Measurements from ENCODE around the gene URAD.

URAD gene

DNA sequence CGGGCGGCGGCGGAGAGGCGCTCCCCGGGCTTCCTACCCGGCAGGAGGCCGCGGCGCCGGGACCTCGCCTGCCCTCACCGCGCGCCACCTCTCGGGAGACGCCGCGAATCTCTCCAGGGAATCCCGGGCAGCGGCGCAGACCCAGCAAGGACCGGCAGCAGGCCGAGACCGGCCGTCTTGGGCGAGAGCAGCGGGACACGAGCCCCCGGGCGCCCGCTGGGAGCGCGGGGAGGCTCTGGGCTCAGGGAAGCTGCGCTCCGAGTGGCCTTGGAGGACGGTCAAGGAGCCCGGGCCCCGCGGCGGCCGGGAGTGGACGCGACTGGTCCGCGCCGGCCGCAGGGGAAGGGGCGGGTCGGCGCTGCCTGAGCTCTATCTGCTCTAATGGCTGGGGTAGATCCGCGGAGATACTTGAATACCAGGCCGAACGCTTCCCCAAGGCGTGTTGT is 34.1 kb downstream of the URAD start:
- no peak for DNase-seq

DNA sequence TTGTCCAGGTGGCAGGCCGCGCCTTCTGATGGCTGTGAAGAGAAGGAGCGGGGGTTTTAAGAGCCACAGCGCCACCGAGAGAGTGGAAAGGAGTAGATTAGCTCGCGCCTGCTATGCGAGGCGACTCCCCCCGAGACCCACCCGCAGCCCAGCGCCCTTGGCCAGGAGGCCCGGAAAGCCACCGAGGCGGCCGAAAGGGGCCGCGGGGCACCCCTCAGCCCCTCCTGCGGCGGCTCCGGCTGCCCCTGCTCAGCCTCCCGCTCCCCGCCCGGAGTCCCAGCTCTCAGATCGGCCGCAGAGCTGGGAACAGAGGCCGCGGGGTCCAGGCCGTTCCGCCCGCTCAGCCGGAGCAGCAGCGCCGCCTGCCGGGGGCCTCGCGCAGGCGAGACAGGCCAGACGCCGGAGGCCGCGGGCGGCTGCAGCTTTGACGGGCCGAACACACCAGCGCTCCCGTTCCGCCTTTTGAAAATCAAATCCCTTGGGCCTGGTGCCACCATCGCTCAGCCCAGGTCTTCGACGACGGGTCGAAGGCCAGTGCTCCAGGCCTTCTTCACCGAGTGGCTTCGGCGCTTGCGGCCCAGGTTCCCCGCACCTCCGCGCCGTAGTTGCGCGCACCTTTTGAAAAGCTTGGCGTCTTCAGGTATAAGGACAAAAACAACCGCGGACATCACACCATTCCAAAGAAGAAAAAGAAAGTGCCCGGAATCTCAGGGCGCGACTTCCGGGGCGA is 34.7 kb downstream of the URAD start:
- peak; percentile 74 for DNase-seq

DNA sequence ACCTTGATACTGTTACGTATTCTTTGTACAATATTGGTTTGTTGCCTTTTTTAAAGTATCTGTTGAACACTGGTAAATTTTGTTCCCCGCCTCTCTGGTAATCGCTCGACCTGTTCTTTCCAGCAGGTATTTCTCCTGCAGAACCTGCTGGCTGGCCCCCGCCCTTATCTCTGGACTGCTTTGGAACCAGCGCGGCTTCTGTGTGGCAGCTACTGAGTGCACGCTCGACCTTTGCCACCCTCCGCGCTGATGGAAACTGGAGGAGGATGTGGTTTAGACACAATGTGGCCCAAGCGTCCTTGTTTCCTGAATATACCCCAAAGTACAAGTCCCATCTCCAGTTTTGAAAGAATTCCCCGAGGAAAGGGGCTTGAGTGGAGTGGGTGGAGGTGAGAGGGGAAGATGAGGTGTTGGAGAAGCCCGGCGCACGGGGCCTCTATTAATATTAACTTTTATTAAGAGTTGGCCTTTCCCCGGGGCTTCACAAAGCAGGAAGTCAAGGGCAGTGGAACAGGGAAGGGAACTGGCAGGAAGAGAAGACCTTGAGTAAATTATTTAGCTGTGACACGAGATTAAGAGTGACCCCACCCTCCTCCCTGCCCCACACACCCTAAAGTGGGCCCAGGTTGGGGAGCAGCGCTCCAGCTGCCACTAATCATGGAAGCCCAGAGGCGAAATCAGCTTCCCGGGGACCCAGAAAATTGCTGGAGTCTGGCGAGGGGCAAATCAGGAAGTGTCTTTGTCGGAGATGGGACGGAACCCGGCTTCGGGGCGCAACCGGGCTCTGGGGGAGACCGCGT is 35.4 kb downstream of the URAD start:
- peak; percentile 69 for DNase-seq

DNA sequence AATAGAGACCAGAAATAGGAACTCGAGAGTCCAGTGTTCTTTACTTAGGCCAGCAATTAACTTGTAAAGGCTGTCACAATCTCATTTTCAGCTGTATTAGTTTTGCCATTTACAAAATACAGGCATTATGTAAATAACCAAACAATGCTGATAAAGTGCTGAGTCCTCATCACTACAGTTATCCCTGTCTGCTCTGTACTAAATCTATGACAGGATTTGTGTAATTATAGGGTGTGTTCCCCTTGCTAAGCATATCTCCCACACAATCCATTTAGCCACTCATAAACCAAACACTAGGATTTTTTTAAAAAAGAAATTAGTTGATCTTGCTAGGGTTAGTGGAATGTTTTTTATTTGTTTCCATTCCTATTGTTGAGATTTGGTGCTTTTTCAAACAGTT is 45.5 kb downstream of the URAD start:
- DNase-seq, result no peak

DNA sequence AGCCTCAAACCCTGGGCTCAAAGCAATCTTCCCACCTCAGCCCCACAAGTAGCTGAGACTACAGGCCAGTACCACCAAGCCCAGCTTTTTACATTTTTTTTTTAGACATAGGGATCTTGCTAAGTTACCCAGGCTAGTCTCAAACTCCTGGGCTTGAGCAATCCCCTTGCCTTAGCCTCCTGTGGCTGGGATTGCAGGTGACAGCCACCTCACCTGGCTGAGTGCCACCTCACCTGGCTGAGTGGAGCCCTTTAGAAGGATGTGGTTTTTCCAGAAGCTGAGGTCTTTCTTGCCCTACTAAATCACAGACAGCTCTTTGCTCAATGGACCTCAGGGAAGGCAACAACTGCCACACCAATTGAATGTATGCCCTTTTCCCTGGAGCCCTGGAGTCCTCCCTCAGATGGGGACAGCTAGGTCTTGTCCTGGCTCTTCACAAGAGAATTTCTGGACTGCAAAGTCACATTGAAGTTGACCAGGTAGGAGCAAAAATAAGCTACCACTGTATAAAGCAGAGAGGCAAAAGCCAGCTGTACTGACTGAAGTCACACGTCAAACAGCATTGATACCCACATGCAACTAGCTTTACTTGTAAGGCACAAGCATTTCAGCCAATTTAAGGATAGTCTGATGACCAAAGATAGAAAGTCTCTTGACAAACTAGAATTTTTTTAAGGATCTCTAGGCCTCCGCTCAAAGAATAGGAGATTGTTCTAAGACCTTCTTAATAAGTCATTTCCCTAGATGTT is 54.7 kb downstream of the URAD start:
- no peak for DNase-seq

DNA sequence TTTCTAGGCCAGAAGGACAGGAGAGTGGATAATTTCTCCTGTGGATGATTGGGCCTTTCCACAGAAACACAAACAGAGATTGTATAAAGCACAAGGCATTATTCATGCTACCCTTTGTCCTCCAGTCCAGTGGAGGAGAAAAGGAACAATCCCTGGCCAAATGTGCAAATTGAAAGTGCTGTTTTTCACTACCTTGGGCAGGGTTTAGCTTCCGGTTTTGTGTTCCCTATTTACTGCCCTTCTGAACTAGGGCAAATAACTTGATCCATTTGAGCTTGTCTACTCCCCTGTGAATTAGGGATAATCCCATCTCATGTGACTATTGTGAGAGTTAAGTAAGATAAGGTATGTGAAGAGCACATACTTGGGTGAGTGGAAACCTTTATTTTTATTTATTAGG is 55.4 kb downstream of the URAD start:
- DNase-seq, result peak; percentile 11

DNA sequence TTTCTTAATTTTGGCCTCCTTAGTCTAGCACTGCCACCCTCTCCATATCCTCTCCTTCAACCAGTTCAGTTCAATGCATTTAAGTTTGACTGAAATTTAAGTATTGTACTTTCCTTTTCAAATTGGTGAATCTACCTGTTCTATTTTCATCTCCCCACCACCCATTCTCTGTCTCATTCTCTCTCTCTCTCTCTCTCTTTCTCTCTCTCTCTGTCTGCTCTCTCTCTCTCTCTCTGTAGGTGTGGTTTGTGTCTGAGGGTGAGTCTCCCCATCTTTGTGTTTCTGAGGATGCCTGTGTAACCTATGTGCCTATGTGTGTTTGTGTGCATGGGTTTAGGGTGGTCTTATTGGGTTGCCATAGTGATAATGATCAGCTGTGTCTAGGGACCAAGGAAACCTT is 58.6 kb downstream of the URAD start:
- DNase-seq, result no peak

DNA sequence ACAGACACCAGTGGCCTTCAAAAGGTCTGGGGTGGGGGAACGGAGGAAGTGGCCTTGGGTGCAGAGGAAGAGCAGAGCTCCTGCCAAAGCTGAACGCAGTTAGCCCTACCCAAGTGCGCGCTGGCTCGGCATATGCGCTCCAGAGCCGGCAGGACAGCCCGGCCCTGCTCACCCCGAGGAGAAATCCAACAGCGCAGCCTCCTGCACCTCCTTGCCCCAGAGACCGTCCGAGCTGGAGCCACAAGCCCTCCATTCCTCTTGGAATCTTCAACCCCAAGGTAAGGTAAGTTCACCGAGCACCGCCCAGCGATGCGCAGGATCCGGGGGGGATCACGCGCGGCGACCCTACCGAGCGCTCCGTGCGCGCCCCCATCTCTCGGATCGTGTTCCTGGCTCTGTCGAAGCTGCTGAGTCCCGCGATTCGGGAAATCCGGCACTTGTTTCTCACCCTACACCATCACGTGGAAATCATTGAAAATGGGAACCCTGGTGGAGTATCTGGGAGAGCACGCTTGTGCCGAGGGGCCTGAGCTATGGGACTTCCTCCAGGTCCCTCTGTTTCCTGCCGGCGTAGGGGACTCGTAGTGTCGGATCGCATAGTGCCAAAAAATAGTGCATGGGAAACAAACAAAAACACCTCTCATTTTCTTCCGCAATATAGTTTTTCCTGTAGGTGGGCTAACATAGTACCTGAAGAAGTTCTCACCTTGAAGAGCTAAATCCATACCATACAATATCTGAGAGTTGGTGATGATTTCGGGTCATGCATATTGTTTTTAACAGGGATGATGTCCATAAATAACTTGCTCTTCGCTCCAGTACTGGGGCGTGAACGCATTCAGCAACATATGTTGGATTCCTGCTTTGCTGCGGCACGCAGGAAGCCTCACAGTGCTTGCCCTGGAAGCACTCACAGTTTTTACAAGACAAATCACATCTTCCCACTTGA is 59.4 kb downstream of the URAD start:
- no peak for DNase-seq

GRCh38 chr13:27928353-27928804 is 60.1 kb downstream of the URAD start:
- no peak for DNase-seq

Measured in MV-4-11 (cell line).